Kidney (tissue), 14 donors: ENCODE results near the gene FOXK1. TPM values are rescaled to one million over a fixed set of nuclear protein-coding genes. Genes with fewer than 3 reads are reported as not detected.

Experiments
- DNase-seq, 5 donors: peaks; one replicate each; pipeline ENCODE4 v3.0.0-alpha.2; 2013 to 2020
- FAIRE-seq: peaks from 2 replicates; lab custom pipeline; 2012; peaks lifted over from hg19 to GRCh38; lab: Jason Lieb, UNC
- H3K27ac ChIP-seq, 2 donors: one replicate each; pipeline ENCODE4 v1.7.0; 2013; ENCODE audit warnings: low read depth in 2 of 2, low read length in 2 of 2, inconsistent platforms in 1 of 2
- H3K27me3 ChIP-seq: one replicate; pipeline ENCODE4 v1.7.1; 2013; ENCODE audit warnings: low read length, inconsistent platforms; ENCODE audit not compliant: control insufficient read depth, insufficient read depth
- H3K36me3 ChIP-seq, 3 donors: one replicate each; pipeline versions ENCODE4 v1.7.0 to v1.7.1; 2013; ENCODE audit warnings: low read length in 3 of 3, control low read depth in 1 of 3, inconsistent platforms in 1 of 3; ENCODE audit not compliant: insufficient read depth in 3 of 3, control insufficient read depth in 2 of 3
- H3K4me1 ChIP-seq, 3 donors: one replicate each; pipeline versions ENCODE4 v1.7.0 to v1.7.1; 2013; ENCODE audit warnings: low read length in 3 of 3, inconsistent platforms in 1 of 3, low read depth in 1 of 3; ENCODE audit not compliant: control insufficient read depth in 2 of 3, insufficient read depth in 2 of 3
- H3K4me3 ChIP-seq, 3 donors: one replicate each; pipeline versions ENCODE4 v1.7.0 to v1.8.1; 2013; ENCODE audit warnings: low read length in 3 of 3, control low read depth in 1 of 3, inconsistent platforms in 1 of 3
- H3K9ac ChIP-seq, 3 donors: one replicate each; pipeline versions ENCODE4 v1.7.0 to v1.7.1; 2013; ENCODE audit warnings: low read length in 3 of 3, control low read depth in 1 of 3, inconsistent platforms in 1 of 3
- H3K9me3 ChIP-seq, 3 donors: one replicate each; pipeline versions ENCODE4 v1.7.0 to v1.7.1; 2013; ENCODE audit warnings: low read length in 3 of 3, control low read depth in 1 of 3, inconsistent platforms in 1 of 3; ENCODE audit not compliant: control insufficient read depth in 2 of 3, insufficient read depth in 1 of 3
- intact Hi-C: fragments of 100-400 bp; cut with DNase I; formaldehyde crosslinking; loops from one replicate; pipeline ENCODE4 v1.11.1; 2022
- polyA plus RNA-seq: library from polyadenylated mRNA; stranded (reverse); fragments of 350-450 nt; fragmentation: Illumina TruSeq; extraction: RNeasy Lipid Tissue Mini Kit (QIAGEN cat#74804); gene quantifications from one replicate; pipeline ENCODE4 v1.2.3, GENCODE V29; 2014; ENCODE audit warnings: low read depth, low replicate concordance; ENCODE audit not compliant: insufficient read depth
- total RNA-seq: library from RNA; stranded (reverse); fragmentation: NEBNext Ultra II Directional; extraction: Animal tissue kit (Norgen Biotek cat#: 25700); gene quantifications from one replicate; pipeline ENCODE4 v1.2.1, GENCODE V29; 2021
- TF ChIP-seq, protein P1 (sequence below): IDR thresholded peaks from 3 replicates; pipeline ENCODE4 v1.5.1; 2012; ENCODE audit warnings: mild to moderate bottlenecking, moderate library complexity, borderline replicate concordance; ENCODE audit not compliant: insufficient read depth; ENCODE audit errors: extremely low read depth
- donor health status: control.
- donor health status: control.
- donor health status: control.
- donor health status: control.
- donor health status: control.
- donor health status: DM: yes; HTN: yes; CAD: no.
- donor health status: Normal renal cell carcinoma (clear cell type).

The FOXK1 gene
- total and polyA plus RNA-seq, 2 donors from 2014 or later = 3.9 to 44.2 TPM

DNA sequence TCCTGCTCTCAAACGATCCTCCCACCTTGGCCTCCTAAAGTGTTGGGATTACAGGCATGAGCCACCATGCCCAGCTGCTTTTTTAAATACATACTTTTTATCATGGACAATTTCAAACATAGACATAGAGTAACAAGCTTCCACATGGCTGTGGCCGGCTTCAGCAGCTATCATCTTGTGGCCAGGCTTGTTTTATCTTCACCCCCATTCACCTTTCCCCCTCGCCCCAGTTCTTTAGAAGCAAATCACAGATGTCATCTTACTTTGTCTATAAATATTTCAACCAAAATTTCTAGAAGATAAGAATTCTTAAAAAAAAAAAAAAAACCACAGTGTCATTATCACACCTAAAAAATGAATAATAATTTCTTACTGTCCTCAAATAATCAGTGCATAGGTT, 5.9 kb downstream of the FOXK1 start:
- H3K9ac ChIP-seq = no peak overlapping the region
- H3K4me3 ChIP-seq = no peak overlapping the region
- H3K4me1 ChIP-seq = peaks cover 0 to 29% (median 26%) of the 10 kb centered on the region in 3 donors
- H3K27ac ChIP-seq = no peak overlapping the region
- H3K9me3 ChIP-seq = no peaks in the 10 kb centered on the region
- intact Hi-C loops = no loop called here
- TF ChIP-seq, protein P1, sequence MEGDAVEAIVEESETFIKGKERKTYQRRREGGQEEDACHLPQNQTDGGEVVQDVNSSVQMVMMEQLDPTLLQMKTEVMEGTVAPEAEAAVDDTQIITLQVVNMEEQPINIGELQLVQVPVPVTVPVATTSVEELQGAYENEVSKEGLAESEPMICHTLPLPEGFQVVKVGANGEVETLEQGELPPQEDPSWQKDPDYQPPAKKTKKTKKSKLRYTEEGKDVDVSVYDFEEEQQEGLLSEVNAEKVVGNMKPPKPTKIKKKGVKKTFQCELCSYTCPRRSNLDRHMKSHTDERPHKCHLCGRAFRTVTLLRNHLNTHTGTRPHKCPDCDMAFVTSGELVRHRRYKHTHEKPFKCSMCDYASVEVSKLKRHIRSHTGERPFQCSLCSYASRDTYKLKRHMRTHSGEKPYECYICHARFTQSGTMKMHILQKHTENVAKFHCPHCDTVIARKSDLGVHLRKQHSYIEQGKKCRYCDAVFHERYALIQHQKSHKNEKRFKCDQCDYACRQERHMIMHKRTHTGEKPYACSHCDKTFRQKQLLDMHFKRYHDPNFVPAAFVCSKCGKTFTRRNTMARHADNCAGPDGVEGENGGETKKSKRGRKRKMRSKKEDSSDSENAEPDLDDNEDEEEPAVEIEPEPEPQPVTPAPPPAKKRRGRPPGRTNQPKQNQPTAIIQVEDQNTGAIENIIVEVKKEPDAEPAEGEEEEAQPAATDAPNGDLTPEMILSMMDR = no peak
- no peak for FAIRE-seq
- DNase-seq = no peak
- no peaks in the 10 kb centered on the region for H3K36me3 ChIP-seq
- no peaks in the 10 kb centered on the region for H3K27me3 ChIP-seq

DNA sequence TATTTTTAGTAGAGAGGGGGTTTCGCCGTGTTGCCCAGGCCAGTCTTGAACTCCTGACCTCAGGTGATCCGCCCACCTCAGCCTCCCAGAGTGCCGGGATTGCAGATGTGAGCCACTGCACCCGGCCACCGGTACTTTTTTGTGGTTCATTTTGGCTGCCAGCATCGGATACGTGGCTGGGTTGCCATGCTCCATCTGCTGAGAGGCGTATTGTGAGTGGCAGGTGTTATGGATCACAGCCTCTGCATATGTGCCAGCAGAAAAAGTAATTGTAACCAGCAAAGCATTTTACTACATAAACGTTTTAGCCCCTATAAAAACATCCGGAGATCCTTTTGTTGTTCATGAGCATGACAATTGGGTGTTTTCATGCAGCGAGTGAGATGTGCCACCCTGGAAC, 7.1 kb downstream of the FOXK1 start:
- Histone ChIP-seq H3K27ac (no peak overlapping the region), H3K4me1 (peaks cover 0 to 26% (median 23%) of the 10 kb centered on the region in 3 donors), H3K27me3 (no peaks in the 10 kb centered on the region), H3K9me3 (no peaks in the 10 kb centered on the region), H3K36me3 (no peaks in the 10 kb centered on the region), H3K4me3 (no peak overlapping the region), H3K9ac (no peak overlapping the region)
- DNase-seq (peak in 3 of 5 donors; percentile 30 to 69 (median 55)), FAIRE-seq (no peak)
- TF ChIP-seq, protein P1 = no peak
- intact Hi-C loops = no loop called here

DNA sequence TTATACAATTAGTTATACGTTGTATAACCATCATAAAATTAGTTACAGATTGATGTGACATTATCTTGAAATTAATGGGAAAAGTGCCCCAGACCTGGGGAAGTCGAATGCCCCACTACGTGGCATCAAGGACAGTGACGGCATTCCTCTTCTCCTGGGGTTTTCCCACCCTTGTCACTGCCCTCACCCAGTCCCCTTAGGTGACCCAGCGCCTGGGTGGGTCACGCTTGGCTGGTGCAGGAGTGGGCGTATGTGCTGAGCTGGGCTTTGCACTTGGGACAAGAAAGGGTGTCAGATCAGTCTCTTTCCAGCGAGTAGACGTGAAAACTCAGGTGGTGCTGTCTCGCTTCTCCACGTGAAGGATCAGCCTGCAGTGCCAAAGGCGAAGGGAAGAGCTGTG, 7.6 kb downstream of the FOXK1 start:
- TF ChIP-seq, protein P1 = no peak
- Histone ChIP-seq H3K4me1 (peaks cover 0 to 26% (median 19%) of the 10 kb centered on the region in 3 donors), H3K9ac (no peak overlapping the region), H3K4me3 (peak overlapping the region in 2 of 3 donors; percentile 35 to 42), H3K27me3 (no peaks in the 10 kb centered on the region), H3K27ac (no peak overlapping the region), H3K36me3 (no peaks in the 10 kb centered on the region), H3K9me3 (no peaks in the 10 kb centered on the region)
- intact Hi-C loops = no loop called here
- FAIRE-seq (no peak), DNase-seq (peak in 2 of 5 donors; percentile 54 to 63)
